Spleen (tissue), 11 donors: ENCODE data around the gene MRPL17. TPM values are rescaled to one million over a fixed set of nuclear protein-coding genes. Genes with fewer than 3 reads are reported as not detected.
A peak's percentile ranks its signal among the peaks of the same experiment; 100 is the strongest.

ENCODE experiments used
- DNase-seq: peaks from one replicate; pipeline ENCODE4 v3.0.0-alpha.2; 2020
- H3K27ac ChIP-seq, 8 donors: fragments of 200-600 bp; sonication (generic) in 7 of 8; 1 replicate in 4 of 8; 2 replicates in 4 of 8; pipeline versions ENCODE4 v1.5.0 to v1.8.0; 2016 to 2021; ENCODE audit warnings: inconsistent platforms in 4 of 8, mild to moderate bottlenecking in 4 of 8, moderate library complexity in 1 of 8
- H3K27me3 ChIP-seq, 7 donors: fragments of 200-600 bp; sonication (generic) in 6 of 7; replicated peaks in 1 of 7; 1 replicate in 4 of 7; 2 replicates in 3 of 7; pipeline versions ENCODE4 v1.5.0 to v1.8.0; 2016 to 2021; ENCODE audit warnings: inconsistent platforms in 3 of 7, mild to moderate bottlenecking in 1 of 7
- H3K36me3 ChIP-seq, 6 donors: fragments of 200-600 bp; sonication (generic) in 5 of 6; 1 replicate in 4 of 6; 2 replicates in 2 of 6; pipeline versions ENCODE4 v1.5.0 to v1.8.0; 2016 to 2021; ENCODE audit warnings: inconsistent platforms in 2 of 6
- H3K4me1 ChIP-seq, 6 donors: fragments of 200-600 bp; sonication (generic) in 5 of 6; 1 replicate in 3 of 6; 2 replicates in 3 of 6; pipeline versions ENCODE4 v1.5.0 to v1.8.0; 2016 to 2021; ENCODE audit warnings: inconsistent platforms in 3 of 6
- H3K4me3 ChIP-seq, 8 donors: fragments of 200-600 bp; sonication (generic) in 7 of 8; 1 replicate in 4 of 8; 2 replicates in 4 of 8; pipeline versions ENCODE4 v1.5.0 to v1.8.0; 2016 to 2021; ENCODE audit warnings: inconsistent platforms in 4 of 8, mild to moderate bottlenecking in 4 of 8, moderate library complexity in 2 of 8
- H3K9me3 ChIP-seq, 8 donors: fragments of 200-600 bp; sonication (generic) in 7 of 8; 1 replicate in 4 of 8; 2 replicates in 4 of 8; pipeline versions ENCODE4 v1.5.0 to v1.8.0; 2016 to 2021; ENCODE audit warnings: inconsistent platforms in 4 of 8
- POLR2A ChIP-seq, 3 donors: fragments of 450-650 bp; IDR thresholded peaks; one replicate each; pipeline ENCODE4 v1.5.1; 2017; ENCODE audit warnings: antibody characterized with exemption in 3 of 3, mild to moderate bottlenecking in 1 of 3
- POLR2AphosphoS5 ChIP-seq, 3 donors: sonication (generic); formaldehyde crosslinking; IDR thresholded peaks; one replicate each; pipeline ENCODE4 v1.5.1; 2017; ENCODE audit warnings: antibody characterized with exemption in 3 of 3
- WGBS, 5 donors: extraction: QIAGEN DNeasy Blood & Tissue Kit in 3 of 5; methylation state at CpG; one replicate each; pipeline versions ENCODE4 v1.1.5 to v1.1.7; 2013 to 2018; 5-methylcytosine and 5-hydroxymethylcytosine counted together
- intact Hi-C: fragments of 100-400 bp; cut with DNase I; formaldehyde crosslinking; loops from one replicate; pipeline ENCODE4 v1.15.0; 2023; ENCODE audit warnings: low total_unique reads
- polyA plus RNA-seq, 3 donors: library from polyadenylated mRNA; stranded (reverse); fragments of 200-250 nt; gene quantifications; one replicate each; pipeline ENCODE4 v1.2.1, GENCODE V29; 2013
- total RNA-seq, 7 donors: library from RNA; depleted of rRNA in 3 of 7; stranded (reverse); fragments of >200 nt in 3 of 7; fragmentation: NEBNext Ultra II Directional in 4 of 7; extraction: Animal tissue kit (Norgen Biotek cat#: 25700) in 4 of 7; gene quantifications; one replicate each; pipeline versions ENCODE4 v1.1.0 to v1.2.1, GENCODE V29; 2016 to 2021
- TF ChIP-seq, protein P1 (sequence below), 11 experiments: fragments of 200-600 bp in 7 of 11; fragments of 450-650 bp in 4 of 11; sonication (generic) in 4 of 11; IDR thresholded peaks in 8 of 11; conservative IDR thresholded peaks in 3 of 11; 1 replicate in 7 of 11; 2 replicates in 4 of 11; pipeline versions ENCODE4 v1.4.0 to v1.8.0; 2016 to 2021; ENCODE audit warnings: antibody characterized with exemption in 11 of 11, inconsistent platforms in 4 of 11, mild to moderate bottlenecking in 1 of 11
- donor health status: healthy with polysubstance abuse.
- donor health status: DM: no; HTN: no; CAD: no; lungs with moderate emphysema.
- donor health status: DM: no; HTN: no; CAD: no.
- donor health status: Bipolar disorder and iron deficiency.
- donor health status: healthy.
- donor health status: DM: no; HTN: no; CAD: no.
- donor health status: DM: yes; HTN: yes; CAD: no.

Gene MRPL17
- total and polyA plus RNA-seq, 10 donors: 31.1 to 74.7 (median 42.0) TPM

DNA sequence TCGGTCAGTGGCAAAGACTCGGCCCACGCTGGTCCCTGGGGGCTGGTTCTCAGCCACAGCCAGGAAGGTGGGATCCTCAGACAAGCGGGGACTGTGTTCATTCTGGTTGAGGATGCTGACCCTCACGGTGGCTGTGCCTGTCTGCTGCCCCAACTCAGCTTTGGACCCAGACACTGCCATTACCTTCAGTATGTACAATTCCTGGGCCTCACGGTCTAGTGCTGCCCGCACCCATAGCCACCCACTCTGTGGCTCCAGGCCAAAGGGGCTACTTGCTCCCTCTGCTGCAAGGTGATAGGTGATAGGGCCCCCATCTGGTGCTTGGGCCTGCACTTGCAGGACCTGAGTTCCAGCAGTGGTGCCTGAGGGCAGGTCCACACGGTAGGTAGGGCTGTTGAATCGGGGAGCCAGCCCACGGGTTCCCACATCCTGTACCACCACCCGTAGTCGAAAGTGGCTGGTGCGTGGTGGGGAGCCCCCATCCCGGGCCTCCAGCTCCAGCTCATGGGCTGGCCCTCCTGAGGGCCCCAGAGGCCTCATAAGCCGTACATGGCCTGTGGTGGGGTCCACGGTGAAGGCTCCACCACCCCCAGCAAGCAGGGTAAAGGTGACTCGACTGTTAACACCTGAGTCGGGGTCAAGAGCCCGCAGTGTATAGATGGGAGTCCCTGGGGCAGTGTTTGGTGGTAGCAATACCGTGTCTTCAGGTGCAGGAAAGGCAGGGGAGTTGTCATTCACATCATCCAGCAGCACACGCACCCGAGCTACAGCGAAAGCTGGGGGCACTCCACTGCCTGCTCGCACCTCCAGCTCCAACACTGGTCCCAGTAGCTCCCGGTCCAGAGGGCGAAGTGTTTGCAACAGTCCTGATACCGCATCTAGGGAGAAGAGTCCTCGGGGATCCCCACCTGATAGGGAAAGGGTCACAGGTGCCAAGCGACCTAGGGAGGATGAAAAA is 50.7 kb downstream of the MRPL17 start:
- peak overlapping the region in 1 of 8 donors; percentile 84 for H3K27ac ChIP-seq
- intact Hi-C loops: no loop called here
- TF ChIP-seq POLR2A (IDR thresholded peaks at IDR 0.05): no peak
- TF ChIP-seq, protein P1, sequence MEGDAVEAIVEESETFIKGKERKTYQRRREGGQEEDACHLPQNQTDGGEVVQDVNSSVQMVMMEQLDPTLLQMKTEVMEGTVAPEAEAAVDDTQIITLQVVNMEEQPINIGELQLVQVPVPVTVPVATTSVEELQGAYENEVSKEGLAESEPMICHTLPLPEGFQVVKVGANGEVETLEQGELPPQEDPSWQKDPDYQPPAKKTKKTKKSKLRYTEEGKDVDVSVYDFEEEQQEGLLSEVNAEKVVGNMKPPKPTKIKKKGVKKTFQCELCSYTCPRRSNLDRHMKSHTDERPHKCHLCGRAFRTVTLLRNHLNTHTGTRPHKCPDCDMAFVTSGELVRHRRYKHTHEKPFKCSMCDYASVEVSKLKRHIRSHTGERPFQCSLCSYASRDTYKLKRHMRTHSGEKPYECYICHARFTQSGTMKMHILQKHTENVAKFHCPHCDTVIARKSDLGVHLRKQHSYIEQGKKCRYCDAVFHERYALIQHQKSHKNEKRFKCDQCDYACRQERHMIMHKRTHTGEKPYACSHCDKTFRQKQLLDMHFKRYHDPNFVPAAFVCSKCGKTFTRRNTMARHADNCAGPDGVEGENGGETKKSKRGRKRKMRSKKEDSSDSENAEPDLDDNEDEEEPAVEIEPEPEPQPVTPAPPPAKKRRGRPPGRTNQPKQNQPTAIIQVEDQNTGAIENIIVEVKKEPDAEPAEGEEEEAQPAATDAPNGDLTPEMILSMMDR (IDR thresholded peaks at IDR 0.05 in 8 of 11, conservative IDR thresholded peaks at IDR 0.05 in 3 of 11): no peak
- peak in 1 of 3 donors; percentile 23 for TF ChIP-seq POLR2AphosphoS5 (IDR thresholded peaks at IDR 0.05)
- no peaks in the 10 kb centered on the region for H3K27me3 ChIP-seq
- no peak for DNase-seq
- H3K36me3 ChIP-seq: peaks cover 0 to 50% (median 38%) of the 10 kb centered on the region in 6 donors
- no peak overlapping the region for H3K4me3 ChIP-seq
- H3K9me3 ChIP-seq: no peaks in the 10 kb centered on the region
- WGBS, 5 donors: 83 to 91% (median 88%) methylated on average over 19 to 29 of the region's 29 CpGs
- H3K4me1 ChIP-seq: peaks cover 36 to 54% (median 53%) of the 10 kb centered on the region in 6 donors

DNA sequence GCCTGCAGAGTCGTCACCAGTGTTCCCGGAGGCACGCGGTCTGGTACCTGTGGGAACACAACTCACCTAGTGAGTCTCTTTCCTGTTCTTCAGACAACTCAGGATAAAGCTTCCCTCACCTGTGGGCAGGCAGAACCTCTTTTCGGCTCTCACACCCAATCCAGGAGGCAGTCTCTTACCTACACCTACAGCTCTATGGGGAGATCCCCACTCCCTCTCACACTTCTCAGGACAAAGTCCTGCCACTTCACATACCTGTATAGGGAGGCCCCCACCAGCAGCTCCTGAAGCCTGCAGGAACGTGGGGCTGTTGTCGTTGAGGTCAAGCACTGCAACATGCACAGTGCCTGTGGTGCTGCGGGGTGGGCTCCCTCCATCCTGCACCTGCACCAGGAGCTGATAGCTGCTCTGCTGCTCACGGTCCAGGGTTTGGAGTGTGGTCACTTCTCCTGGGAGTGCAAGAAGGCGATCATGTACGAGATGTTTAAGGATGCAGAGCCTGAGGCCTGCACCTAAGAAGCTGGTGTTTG is 51.7 kb downstream of the MRPL17 start:
- intact Hi-C loops: no loop called here
- TF ChIP-seq POLR2AphosphoS5 (IDR thresholded peaks at IDR 0.05) (no peak), POLR2A (IDR thresholded peaks at IDR 0.05) (no peak)
- TF ChIP-seq, protein P1 (IDR thresholded peaks at IDR 0.05 in 8 of 11, conservative IDR thresholded peaks at IDR 0.05 in 3 of 11): no peak
- H3K36me3 ChIP-seq: peaks cover 0 to 60% (median 38%) of the 10 kb centered on the region in 6 donors

DNA sequence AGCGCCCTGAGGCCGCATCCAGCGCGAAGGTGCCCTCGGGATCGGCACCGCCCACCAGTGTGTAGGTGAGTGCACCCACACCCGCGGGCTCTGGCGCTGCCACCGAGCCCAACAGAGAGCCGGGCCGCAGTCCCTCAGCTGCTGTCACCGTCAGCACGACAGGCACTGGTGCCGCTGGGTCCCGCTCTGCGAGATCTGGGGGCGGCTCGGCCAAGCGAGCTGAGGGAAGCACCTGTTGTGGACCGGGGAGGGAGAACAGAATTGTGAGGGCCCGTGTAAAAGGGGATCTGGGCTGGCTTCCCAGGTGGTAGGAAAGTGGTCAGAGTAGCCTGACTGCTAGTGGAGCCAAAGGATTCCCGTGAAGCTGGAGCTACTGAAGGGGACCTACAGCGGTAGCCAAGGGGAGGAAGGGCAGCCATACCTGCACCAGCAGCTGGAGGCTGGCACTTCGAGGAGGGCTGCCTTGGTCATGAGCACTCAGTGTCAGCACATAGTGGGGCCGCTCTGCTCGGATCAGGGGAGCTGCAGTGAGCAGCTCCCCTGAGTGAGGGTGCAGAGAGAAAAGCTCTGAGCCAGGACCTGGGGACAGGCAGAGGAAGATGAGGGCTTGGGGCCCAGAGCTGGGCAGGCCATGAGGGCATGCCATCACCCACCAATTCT is 52.4 kb downstream of the MRPL17 start:
- TF ChIP-seq POLR2A (IDR thresholded peaks at IDR 0.05): no peak
- TF ChIP-seq POLR2AphosphoS5 (IDR thresholded peaks at IDR 0.05): no peak
- TF ChIP-seq, protein P1 (IDR thresholded peaks at IDR 0.05 in 8 of 11, conservative IDR thresholded peaks at IDR 0.05 in 3 of 11): no peak
- DNase-seq: peak; percentile 78

More for the DNA sequence above, 51.7 kb downstream of the MRPL17 start:
- Histone ChIP-seq H3K9me3 (no peaks in the 10 kb centered on the region), H3K27ac (no peak overlapping the region), H3K4me1 (peaks cover 34 to 55% (median 53%) of the 10 kb centered on the region in 6 donors), H3K4me3 (no peak overlapping the region), H3K27me3 (no peaks in the 10 kb centered on the region)
- 88 to 96% (median 88%) methylated on average over 11 of the region's 11 CpGs for WGBS, 5 donors
- peak; percentile 56 for DNase-seq

More for the DNA sequence above, 52.4 kb downstream of the MRPL17 start:
- no peak overlapping the region for H3K27ac ChIP-seq
- H3K36me3 ChIP-seq: peaks cover 0 to 67% (median 38%) of the 10 kb centered on the region in 6 donors
- no peak overlapping the region for H3K4me3 ChIP-seq
- intact Hi-C loops: no loop called here
- WGBS, 5 donors: 93 to 98% (median 93%) methylated on average over 16 to 28 of the region's 28 CpGs
- no peaks in the 10 kb centered on the region for H3K9me3 ChIP-seq
- peaks cover 27 to 55% (median 51%) of the 10 kb centered on the region in 6 donors for H3K4me1 ChIP-seq
- no peaks in the 10 kb centered on the region for H3K27me3 ChIP-seq

Other genes with a start within 250 kb of the MRPL17 start
- 1 to 10 TPM in 6 of 7 donors, not detected in 1; 1.0 to 3.8 (median 2.8) TPM for gene HPX, start 242.4 kb downstream of the MRPL17 start, total RNA-seq
- gene HPX, start 242.4 kb downstream of the MRPL17 start, polyA plus RNA-seq: 1 to 10 TPM in 1 of 3 donors, under 1 TPM in 2; 0.65 to 1.4 (median 0.83) TPM
- 10 to 100 TPM; 11.3 to 27.6 (median 19.9) TPM for gene TRIM3, start 209.4 kb downstream of the MRPL17 start, total RNA-seq
- gene TRIM3, start 209.4 kb downstream of the MRPL17 start, polyA plus RNA-seq: 1 to 10 TPM; 6.3 to 8.1 (median 6.8) TPM
- 10 to 100 TPM; 29.8 to 72.7 (median 37.1) TPM for gene ARFIP2, start 202.0 kb downstream of the MRPL17 start, total RNA-seq
- 10 to 100 TPM; 23.4 to 36.5 (median 35.8) TPM for gene ARFIP2, start 202.0 kb downstream of the MRPL17 start, polyA plus RNA-seq
- 10 to 100 TPM; 32.7 to 71.3 (median 46.9) TPM for gene TIMM10B, start 201.8 kb downstream of the MRPL17 start, total RNA-seq
- gene TIMM10B, start 201.8 kb downstream of the MRPL17 start, polyA plus RNA-seq: 10 to 100 TPM; 10.7 to 33.8 (median 19.8) TPM
- gene DNHD1, start 186.1 kb downstream of the MRPL17 start, total RNA-seq: 10 to 100 TPM; 19.0 to 40.7 (median 27.6) TPM
- 10 to 100 TPM in 2 of 3 donors, 1 to 10 TPM in 1; 6.0 to 17.0 (median 15.1) TPM for gene DNHD1, start 186.1 kb downstream of the MRPL17 start, polyA plus RNA-seq
- 10 to 100 TPM; 17.0 to 26.0 (median 22.7) TPM for gene RRP8, start 79.7 kb downstream of the MRPL17 start, total RNA-seq
- 10 to 100 TPM; 23.7 to 28.4 (median 26.5) TPM for gene RRP8, start 79.7 kb downstream of the MRPL17 start, polyA plus RNA-seq
- 100 to 1,000 TPM; 122 to 194 (median 141) TPM for gene ILK, start 79.6 kb downstream of the MRPL17 start, total RNA-seq
- gene ILK, start 79.6 kb downstream of the MRPL17 start, polyA plus RNA-seq: 100 to 1,000 TPM in 1 of 3 donors, 10 to 100 TPM in 2; 71.4 to 108 (median 76.5) TPM
- 100 to 1,000 TPM; 133 to 159 (median 148) TPM for gene TAF10, start 71.1 kb downstream of the MRPL17 start, total RNA-seq
- gene TAF10, start 71.1 kb downstream of the MRPL17 start, polyA plus RNA-seq: 100 to 1,000 TPM; 103 to 151 (median 140) TPM
- gene TPP1, start 63.9 kb downstream of the MRPL17 start, total RNA-seq: 100 to 1,000 TPM; 159 to 306 (median 232) TPM
- gene TPP1, start 63.9 kb downstream of the MRPL17 start, polyA plus RNA-seq: 10 to 100 TPM; 54.9 to 61.6 (median 60.6) TPM
- gene DCHS1, start 27.5 kb downstream of the MRPL17 start, total RNA-seq: 10 to 100 TPM; 29.8 to 58.8 (median 43.4) TPM
- gene DCHS1, start 27.5 kb downstream of the MRPL17 start, polyA plus RNA-seq: 1 to 10 TPM; 1.9 to 7.6 (median 3.1) TPM
- under 1 TPM in 5 of 7 donors, not detected in 2; 0.15 to 0.34 (median 0.20) TPM for gene OR2AG2, start 88.6 kb upstream of the MRPL17 start, total RNA-seq
- gene OR2AG2, start 88.6 kb upstream of the MRPL17 start, polyA plus RNA-seq: under 1 TPM in 1 of 3 donors, not detected in 2; 0.03 TPM
- gene OR2AG1, start 99.7 kb upstream of the MRPL17 start, total RNA-seq: under 1 TPM in 2 of 7 donors, not detected in 5; 0.20 to 0.26 TPM
- not detected for gene OR2AG1, start 99.7 kb upstream of the MRPL17 start, polyA plus RNA-seq
- gene OR6A2, start 116.3 kb upstream of the MRPL17 start, total RNA-seq: under 1 TPM; 0.07 to 0.85 (median 0.39) TPM
- gene OR6A2, start 116.3 kb upstream of the MRPL17 start, polyA plus RNA-seq: not detected
- not detected for gene OR10A5, start 162.3 kb upstream of the MRPL17 start, total RNA-seq
- gene OR10A5, start 162.3 kb upstream of the MRPL17 start, polyA plus RNA-seq: not detected
- not detected for gene OR10A2, start 179.7 kb upstream of the MRPL17 start, total RNA-seq
- gene OR10A2, start 179.7 kb upstream of the MRPL17 start, polyA plus RNA-seq: not detected
- not detected for gene OR10A4, start 193.3 kb upstream of the MRPL17 start, total RNA-seq
- not detected for gene OR10A4, start 193.3 kb upstream of the MRPL17 start, polyA plus RNA-seq
- gene OR2D2, start 209.2 kb upstream of the MRPL17 start, total RNA-seq: under 1 TPM in 4 of 7 donors, not detected in 3; 0.43 to 0.94 (median 0.58) TPM
- not detected for gene OR2D2, start 209.2 kb upstream of the MRPL17 start, polyA plus RNA-seq
- not detected for gene OR2D3, start 237.7 kb upstream of the MRPL17 start, total RNA-seq
- not detected for gene OR2D3, start 237.7 kb upstream of the MRPL17 start, polyA plus RNA-seq
- gene ZNF215, start 243.1 kb upstream of the MRPL17 start, total RNA-seq: 1 to 10 TPM; 2.6 to 8.4 (median 4.5) TPM
- 1 to 10 TPM in 1 of 3 donors, under 1 TPM in 2; 0.26 to 1.3 (median 0.54) TPM for gene ZNF215, start 243.1 kb upstream of the MRPL17 start, polyA plus RNA-seq